Thyroid gland (tissue), 4 donors: ENCODE data around the gene CDC27. TPM values are rescaled to one million over a fixed set of nuclear protein-coding genes. Genes with fewer than 3 reads are reported as not detected.

Experiments used
- DNase-seq, 2 donors: peaks; one replicate each; pipeline ENCODE4 v3.0.0-alpha.2; 2019
- H3K27ac ChIP-seq, 3 donors: fragments of 200-600 bp; sonication (generic); 1 replicate in 2 of 3; 2 replicates in 1 of 3; pipeline ENCODE4 v1.5.1; 2016 to 2019; ENCODE audit warnings: mild to moderate bottlenecking in 1 of 3, moderate library complexity in 1 of 3
- H3K27me3 ChIP-seq: fragments of 200-600 bp; sonication (generic); one replicate; pipeline ENCODE4 v1.5.1; 2019
- H3K36me3 ChIP-seq, 2 donors: fragments of 200-600 bp; sonication (generic); one replicate each; pipeline ENCODE4 v1.5.1; 2016 to 2019
- H3K4me1 ChIP-seq, 2 donors: fragments of 200-600 bp; sonication (generic); one replicate each; pipeline ENCODE4 v1.5.1; 2017 to 2019
- H3K4me3 ChIP-seq, 3 donors: fragments of 200-600 bp; sonication (generic); replicated peaks in 1 of 3; 1 replicate in 2 of 3; 2 replicates in 1 of 3; pipeline ENCODE4 v1.5.1; 2016; ENCODE audit warnings: mild to moderate bottlenecking in 1 of 3
- H3K9me3 ChIP-seq: fragments of 200-600 bp; sonication (generic); one replicate; pipeline ENCODE4 v1.5.1; 2017
- POLR2A ChIP-seq, 2 donors: fragments of 450-650 bp; IDR thresholded peaks; one replicate each; pipeline ENCODE4 v1.6.1; 2017; ENCODE audit warnings: antibody characterized with exemption in 2 of 2, mild to moderate bottlenecking in 2 of 2, moderate library complexity in 1 of 2
- WGBS, 2 donors: methylation state at CpG; one replicate each; pipeline ENCODE4 v1.1.5; 2017; 5-methylcytosine and 5-hydroxymethylcytosine counted together
- intact Hi-C: fragments of 100-400 bp; cut with DNase I; formaldehyde crosslinking; loops from one replicate; pipeline ENCODE4 v1.15.1; 2023
- total RNA-seq, 4 donors: library from RNA; depleted of rRNA; stranded (reverse); fragments of >200 nt; gene quantifications; one replicate each; pipeline ENCODE4 v1.2.3, GENCODE V29; 2016
- TF ChIP-seq, protein P1 (sequence below), 6 experiments: fragments of 200-600 bp in 3 of 6; fragments of 450-650 bp in 3 of 6; sonication (generic) in 3 of 6; IDR thresholded peaks; one replicate each; pipeline ENCODE4 v1.5.1; 2016 to 2019; ENCODE audit warnings: antibody characterized with exemption in 6 of 6, mild to moderate bottlenecking in 2 of 6, inconsistent platforms in 1 of 6, moderate library complexity in 1 of 6

The CDC27 gene
- total RNA-seq, 4 donors from 2014 or later, result 124 to 195 (median 181) TPM

DNA sequence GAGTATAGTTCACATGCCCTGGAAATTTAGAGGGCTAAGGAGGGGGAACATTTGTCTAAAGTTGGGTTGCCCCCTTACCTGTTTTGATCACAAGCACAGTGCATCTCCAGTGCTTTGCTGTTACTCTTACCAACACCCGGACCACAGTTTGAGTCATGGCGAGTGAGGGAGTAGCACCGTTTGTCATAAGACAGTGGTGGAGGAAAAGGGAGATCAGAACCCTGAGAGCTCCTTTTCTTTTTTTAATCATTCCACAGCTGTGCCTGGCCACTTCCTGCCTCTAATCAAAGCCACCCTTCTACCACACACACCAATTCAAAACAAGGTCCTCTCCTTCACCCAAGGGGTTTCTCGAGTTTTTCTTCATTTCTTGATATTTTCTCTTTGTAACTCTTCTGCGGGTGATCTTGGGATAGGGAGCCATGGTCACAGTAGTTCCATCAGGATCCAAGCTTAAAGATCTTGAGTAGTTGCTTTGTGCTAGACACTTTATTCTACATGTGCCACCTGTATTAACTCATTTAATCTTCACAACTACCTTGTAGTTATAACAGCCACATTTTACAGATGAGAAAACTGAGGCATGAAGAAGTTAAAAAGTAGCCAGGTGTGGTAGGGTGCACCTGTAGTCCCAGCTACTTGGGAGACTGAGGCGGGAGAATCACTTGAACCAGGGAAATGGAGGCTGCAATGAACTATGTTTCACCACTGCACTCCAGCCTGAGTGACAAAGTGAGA is 15.1 kb upstream of the CDC27 start:
- TF ChIP-seq, protein P1, sequence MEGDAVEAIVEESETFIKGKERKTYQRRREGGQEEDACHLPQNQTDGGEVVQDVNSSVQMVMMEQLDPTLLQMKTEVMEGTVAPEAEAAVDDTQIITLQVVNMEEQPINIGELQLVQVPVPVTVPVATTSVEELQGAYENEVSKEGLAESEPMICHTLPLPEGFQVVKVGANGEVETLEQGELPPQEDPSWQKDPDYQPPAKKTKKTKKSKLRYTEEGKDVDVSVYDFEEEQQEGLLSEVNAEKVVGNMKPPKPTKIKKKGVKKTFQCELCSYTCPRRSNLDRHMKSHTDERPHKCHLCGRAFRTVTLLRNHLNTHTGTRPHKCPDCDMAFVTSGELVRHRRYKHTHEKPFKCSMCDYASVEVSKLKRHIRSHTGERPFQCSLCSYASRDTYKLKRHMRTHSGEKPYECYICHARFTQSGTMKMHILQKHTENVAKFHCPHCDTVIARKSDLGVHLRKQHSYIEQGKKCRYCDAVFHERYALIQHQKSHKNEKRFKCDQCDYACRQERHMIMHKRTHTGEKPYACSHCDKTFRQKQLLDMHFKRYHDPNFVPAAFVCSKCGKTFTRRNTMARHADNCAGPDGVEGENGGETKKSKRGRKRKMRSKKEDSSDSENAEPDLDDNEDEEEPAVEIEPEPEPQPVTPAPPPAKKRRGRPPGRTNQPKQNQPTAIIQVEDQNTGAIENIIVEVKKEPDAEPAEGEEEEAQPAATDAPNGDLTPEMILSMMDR (IDR thresholded peaks at IDR 0.05), result no peak
- no peak for TF ChIP-seq POLR2A (IDR thresholded peaks at IDR 0.05)
- no peaks in the 10 kb centered on the region for H3K9me3 ChIP-seq
- intact Hi-C loops, result no loop called here
- H3K36me3 ChIP-seq, result no peaks in the 10 kb centered on the region
- peaks cover 35 to 58% of the 10 kb centered on the region in 2 donors for H3K4me1 ChIP-seq
- DNase-seq, result no peak
- H3K27ac ChIP-seq, result peak overlapping the region; percentile 96 to 97 (median 96)
- WGBS, 2 donors, result 84 to 88% methylated on average over 6 of the region's 6 CpGs
- H3K27me3 ChIP-seq, result no peaks in the 10 kb centered on the region
- no peak overlapping the region for H3K4me3 ChIP-seq

DNA sequence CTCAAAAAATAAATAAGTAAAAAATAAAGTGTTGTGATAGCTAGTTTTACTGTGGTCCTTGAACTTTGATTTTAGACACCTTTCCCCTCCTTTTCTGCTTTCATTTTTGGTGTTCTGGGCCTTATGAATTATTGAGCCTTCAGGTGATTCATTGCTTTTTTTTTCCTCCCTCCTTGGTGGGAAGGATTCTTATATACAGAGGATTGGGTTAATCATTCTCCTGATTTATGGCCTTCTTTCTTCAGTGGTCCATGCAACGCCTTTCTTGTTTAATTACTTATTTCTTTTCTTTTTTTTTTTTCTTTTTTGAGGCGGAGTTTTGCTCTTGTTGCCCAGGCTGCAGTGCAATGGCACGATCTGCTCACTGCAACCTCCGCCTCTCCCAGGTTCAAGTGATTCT is 12.1 kb upstream of the CDC27 start:
- H3K27me3 ChIP-seq, result no peaks in the 10 kb centered on the region
- no peak for DNase-seq
- no peak for TF ChIP-seq POLR2A (IDR thresholded peaks at IDR 0.05)
- TF ChIP-seq, protein P1 (IDR thresholded peaks at IDR 0.05), result no peak
- no peak overlapping the region for H3K4me3 ChIP-seq
- no peaks in the 10 kb centered on the region for H3K36me3 ChIP-seq
- intact Hi-C loops, result no loop called here
- H3K9me3 ChIP-seq, result no peaks in the 10 kb centered on the region
- H3K27ac ChIP-seq, result no peak overlapping the region
- 84 to 92% methylated on average over 4 of the region's 4 CpGs for WGBS, 2 donors
- peaks cover 21 to 28% of the 10 kb centered on the region in 2 donors for H3K4me1 ChIP-seq

- H3K27me3 ChIP-seq, result no peaks in the 10 kb centered on the region
- H3K27ac ChIP-seq, result no peak overlapping the region
- no peak overlapping the region for H3K4me3 ChIP-seq
- 79 to 83% methylated on average over 4 of the region's 4 CpGs for WGBS, 2 donors
- intact Hi-C loops, result no loop called here
- TF ChIP-seq, protein P1 (IDR thresholded peaks at IDR 0.05), result no peak
- TF ChIP-seq POLR2A (IDR thresholded peaks at IDR 0.05), result no peak
- no peaks in the 10 kb centered on the region for H3K36me3 ChIP-seq
- H3K4me1 ChIP-seq, result peaks cover 16 to 19% of the 10 kb centered on the region in 2 donors
- DNase-seq, result no peak
- H3K9me3 ChIP-seq, result no peaks in the 10 kb centered on the region
These were observed 11.2 kb upstream of the CDC27 start for GRCh38 chr17:47200325-47200664.

- H3K9me3 ChIP-seq, result no peaks in the 10 kb centered on the region
- WGBS, 2 donors, result 94 to 96% methylated on average over 8 of the region's 8 CpGs
- peaks cover 12 to 14% of the 10 kb centered on the region in 2 donors for H3K4me1 ChIP-seq
- intact Hi-C loops, result no loop called here
- H3K27ac ChIP-seq, result no peak overlapping the region
- no peak for DNase-seq
- H3K27me3 ChIP-seq, result no peaks in the 10 kb centered on the region
- no peak overlapping the region for H3K4me3 ChIP-seq
- no peak for TF ChIP-seq POLR2A (IDR thresholded peaks at IDR 0.05)
- TF ChIP-seq, protein P1 (IDR thresholded peaks at IDR 0.05), result no peak
- no peaks in the 10 kb centered on the region for H3K36me3 ChIP-seq
These were observed 10.7 kb upstream of the CDC27 start for GRCh38 chr17:47199627-47200324.

GRCh38 chr17:47197821-47198220 is 8.7 kb upstream of the CDC27 start:
- no peak overlapping the region for H3K4me3 ChIP-seq
- no peak for DNase-seq
- no peaks in the 10 kb centered on the region for H3K9me3 ChIP-seq
- H3K27me3 ChIP-seq, result no peaks in the 10 kb centered on the region
- H3K27ac ChIP-seq, result no peak overlapping the region
- H3K36me3 ChIP-seq, result no peaks in the 10 kb centered on the region
- no peaks in the 10 kb centered on the region for H3K4me1 ChIP-seq
- intact Hi-C loops, result no loop called here
- no peak for TF ChIP-seq POLR2A (IDR thresholded peaks at IDR 0.05)
- TF ChIP-seq, protein P1 (IDR thresholded peaks at IDR 0.05), result no peak
